Upper lobe of right lung (tissue), 1 donor: Measurements from ENCODE around the gene TENM4. TPM values are rescaled to one million over a fixed set of nuclear protein-coding genes. Genes with fewer than 3 reads are reported as not detected.
A peak's percentile ranks its signal among the peaks of the same experiment; 100 is the strongest.

Source experiments
- ATAC-seq: fragments of 200-7000 bp; cut with Tn5 transposase; one replicate; pipeline ENCODE4 v1.9.1; 2020; ENCODE audit warnings: mild to moderate bottlenecking, moderate library complexity
- DNase-seq: peaks from one replicate; pipeline ENCODE4 v3.0.0-alpha.2; 2020
- H3K27ac ChIP-seq: fragments of 200-600 bp; one replicate; pipeline ENCODE4 v1.8.0; 2022
- H3K27me3 ChIP-seq: fragments of 200-600 bp; one replicate; pipeline ENCODE4 v1.8.0; 2022; ENCODE audit warnings: mild to moderate bottlenecking
- H3K36me3 ChIP-seq: fragments of 200-600 bp; one replicate; pipeline ENCODE4 v1.8.0; 2022
- H3K4me1 ChIP-seq: fragments of 200-600 bp; one replicate; pipeline ENCODE4 v1.8.0; 2022
- H3K4me3 ChIP-seq: fragments of 200-600 bp; one replicate; pipeline ENCODE4 v1.8.0; 2022; ENCODE audit warnings: mild to moderate bottlenecking
- H3K9me3 ChIP-seq: fragments of 200-600 bp; one replicate; pipeline ENCODE4 v1.8.0; 2022
- CTCF ChIP-seq: fragments of 200-600 bp; IDR thresholded peaks from one replicate; pipeline ENCODE4 v1.8.0; 2022; ENCODE audit warnings: antibody characterized with exemption
- intact Hi-C: fragments of 100-400 bp; cut with DNase I; formaldehyde crosslinking; loops from one replicate; pipeline ENCODE4 v1.11.0; 2022
- total RNA-seq: library from RNA; stranded (reverse); fragmentation: NEBNext Ultra II Directional; extraction: Animal tissue kit (Norgen Biotek cat#: 25700); gene quantifications from one replicate; pipeline ENCODE4 v1.2.1, GENCODE V29; 2021
- donor health status: DM: no; HTN: yes; CAD: no; lungs with severe emphysema.

The TENM4 gene
- total RNA-seq, 1 donor from 2014 or later: 4.3 TPM

GRCh38 chr11:79414644-79415317 is 26.0 kb downstream of the TENM4 start:
- TF ChIP-seq CTCF: no peak
- intact Hi-C loops: no loop called here
- DNase-seq: no peak
- Histone ChIP-seq H3K4me3 (no peak overlapping the region), H3K27ac (no peak overlapping the region), H3K36me3 (no peaks in the 10 kb centered on the region), H3K9me3 (no peaks in the 10 kb centered on the region), H3K27me3 (no peaks in the 10 kb centered on the region), H3K4me1 (peaks cover 4% of the 10 kb centered on the region)
- no peak for ATAC-seq

- H3K9me3 ChIP-seq: no peaks in the 10 kb centered on the region
- peaks cover 4% of the 10 kb centered on the region for H3K4me1 ChIP-seq
- no peak overlapping the region for H3K27ac ChIP-seq
- DNase-seq: no peak
- H3K27me3 ChIP-seq: no peaks in the 10 kb centered on the region
- no peak for TF ChIP-seq CTCF
- ATAC-seq: no peak
- no peak overlapping the region for H3K4me3 ChIP-seq
- intact Hi-C loops: no loop called here
- no peaks in the 10 kb centered on the region for H3K36me3 ChIP-seq
These were observed 26.8 kb downstream of the TENM4 start for GRCh38 chr11:79414041-79414440.

GRCh38 chr11:79413268-79413667 is 27.6 kb downstream of the TENM4 start:
- intact Hi-C loops: no loop called here
- no peaks in the 10 kb centered on the region for H3K27me3 ChIP-seq
- no peaks in the 10 kb centered on the region for H3K9me3 ChIP-seq
- DNase-seq: peak; percentile 68
- H3K4me3 ChIP-seq: no peak overlapping the region
- ATAC-seq: peak; percentile 68
- H3K36me3 ChIP-seq: no peaks in the 10 kb centered on the region
- no peak for TF ChIP-seq CTCF
- H3K4me1 ChIP-seq: peaks cover 4% of the 10 kb centered on the region
- no peak overlapping the region for H3K27ac ChIP-seq

GRCh38 chr11:79412761-79413160 is 28.1 kb downstream of the TENM4 start:
- ATAC-seq: no peak
- no peak overlapping the region for H3K4me3 ChIP-seq
- DNase-seq: no peak
- intact Hi-C loops: no loop called here
- H3K27ac ChIP-seq: no peak overlapping the region
- no peaks in the 10 kb centered on the region for H3K27me3 ChIP-seq
- no peaks in the 10 kb centered on the region for H3K9me3 ChIP-seq
- H3K36me3 ChIP-seq: no peaks in the 10 kb centered on the region
- TF ChIP-seq CTCF: no peak
- peaks cover 4% of the 10 kb centered on the region for H3K4me1 ChIP-seq

GRCh38 chr11:79409330-79409729 is 31.5 kb downstream of the TENM4 start:
- Histone ChIP-seq H3K9me3 (no peaks in the 10 kb centered on the region), H3K4me3 (no peak overlapping the region), H3K27me3 (no peaks in the 10 kb centered on the region), H3K36me3 (no peaks in the 10 kb centered on the region), H3K27ac (no peak overlapping the region), H3K4me1 (peaks cover 4% of the 10 kb centered on the region)
- ATAC-seq (no peak), DNase-seq (no peak)
- intact Hi-C loops: no loop called here
- no peak for TF ChIP-seq CTCF

GRCh38 chr11:79406376-79406775 is 34.5 kb downstream of the TENM4 start:
- intact Hi-C loops: no loop called here
- Histone ChIP-seq H3K27me3 (no peaks in the 10 kb centered on the region), H3K36me3 (no peaks in the 10 kb centered on the region), H3K9me3 (no peaks in the 10 kb centered on the region), H3K27ac (no peak overlapping the region), H3K4me1 (no peaks in the 10 kb centered on the region), H3K4me3 (no peak overlapping the region)
- DNase-seq: no peak
- no peak for TF ChIP-seq CTCF
- no peak for ATAC-seq
